IMR-90 (cell line): ENCODE measurements around the gene ADAMTS12. TPM values are rescaled to one million over a fixed set of nuclear protein-coding genes. Genes with fewer than 3 reads are reported as not detected.

Experiments used
- ATAC-seq: fragments of 200-7000 bp; cut with Tn5 transposase; 2 replicates; pipeline ENCODE4 v1.9.1; 2020; ENCODE audit warnings: low read depth, mild to moderate bottlenecking, moderate library complexity
- BruUV-seq: library from RNA; stranded (reverse); fragments of 400-500 nt; replicated peaks from 2 replicates; lab custom pipeline; 2021; lab: Mats Ljungman, UMichigan
- CTCF ChIA-PET: fragments of 300-600 bp; formaldehyde crosslinking; extraction: SDS; loops from one replicate; lab custom pipeline; 2021; ENCODE audit warnings: antibody characterized with exemption; lab: Yijun Ruan, JAX
- POLR2A ChIA-PET: fragments of 300-600 bp; sonication (Branson Sonifier 250); formaldehyde crosslinking; loops from one replicate; lab custom pipeline; 2022; ENCODE audit warnings: antibody characterized with exemption; ENCODE audit not compliant: unreplicated experiment; lab: Charles Lee
- DNase-seq: peaks from one replicate; pipeline ENCODE4 v3.0.0; 2013
- H2AFZ ChIP-seq: replicated peaks from 2 replicates; pipeline ENCODE3; 2013; ENCODE audit warnings: low read length, mild to moderate bottlenecking; ENCODE audit not compliant: poor library complexity
- H2AK5ac ChIP-seq: 2 replicates; pipeline ENCODE4 v1.6.1; 2013; ENCODE audit warnings: low read depth, low read length, inconsistent platforms
- H2AK9ac ChIP-seq: replicated peaks from 2 replicates; pipeline ENCODE3; 2013; ENCODE audit warnings: mild to moderate bottlenecking, low read depth, low read length, moderate library complexity; ENCODE audit not compliant: poor library complexity
- H2BK120ac ChIP-seq: 2 replicates; pipeline ENCODE4 v1.6.1; 2013; ENCODE audit warnings: low read depth, low read length, inconsistent platforms
- H2BK15ac ChIP-seq: 3 replicates; pipeline ENCODE4 v1.6.1; 2013; ENCODE audit warnings: low read depth, low read length, inconsistent platforms
- H2BK20ac ChIP-seq: 2 replicates; pipeline ENCODE4 v1.6.1; 2013; ENCODE audit warnings: low read depth, mild to moderate bottlenecking, inconsistent platforms, low read length, moderate library complexity
- H2BK5ac ChIP-seq: 2 replicates; pipeline ENCODE4 v1.6.1; 2013; ENCODE audit warnings: mild to moderate bottlenecking, low read depth, low read length, inconsistent platforms; ENCODE audit not compliant: poor library complexity, severe bottlenecking
- H3K14ac ChIP-seq: replicated peaks from 2 replicates; pipeline ENCODE4 v1.6.1; 2013; ENCODE audit warnings: low read depth, low read length, inconsistent platforms
- H3K18ac ChIP-seq: 2 replicates; pipeline ENCODE4 v1.6.1; 2013; ENCODE audit warnings: low read depth, low read length, control low read depth
- H3K23ac ChIP-seq: 2 replicates; pipeline ENCODE4 v1.6.1; 2013; ENCODE audit warnings: low read depth, low read length, inconsistent platforms
- H3K27ac ChIP-seq: 2 replicates; pipeline ENCODE4 v1.5.1; 2013; ENCODE audit warnings: mild to moderate bottlenecking, control low read depth, low read length; ENCODE audit not compliant: insufficient read depth
- H3K27me3 ChIP-seq: 2 replicates; pipeline ENCODE4 v1.6.1; 2013; ENCODE audit warnings: low read length; ENCODE audit not compliant: control insufficient read depth, insufficient read depth
- H3K36me3 ChIP-seq: 2 replicates; pipeline ENCODE4 v1.6.1; 2013; ENCODE audit warnings: low read length, mixed read lengths; ENCODE audit not compliant: control insufficient read depth, insufficient read depth
- H3K4ac ChIP-seq: 2 replicates; pipeline ENCODE4 v1.6.1; 2013; ENCODE audit warnings: low read depth, low read length, inconsistent platforms
- H3K4me1 ChIP-seq: 2 replicates; pipeline ENCODE4 v1.6.1; 2013; ENCODE audit warnings: low read length, mixed read lengths; ENCODE audit not compliant: control insufficient read depth, insufficient read depth
- H3K4me2 ChIP-seq: 2 replicates; pipeline ENCODE4 v1.6.1; 2013; ENCODE audit warnings: low read depth, mild to moderate bottlenecking, control low read depth, low read length, moderate library complexity
- H3K4me3 ChIP-seq: 2 replicates; pipeline ENCODE4 v1.5.1; 2013; ENCODE audit warnings: low read depth, mild to moderate bottlenecking, control low read depth, low read length, moderate library complexity; ENCODE audit not compliant: insufficient read depth
- H3K56ac ChIP-seq: 2 replicates; pipeline ENCODE4 v1.6.1; 2013; ENCODE audit warnings: low read length, inconsistent platforms; ENCODE audit not compliant: insufficient read depth; ENCODE audit errors: extremely low read depth
- H3K79me1 ChIP-seq, 2 experiments: 2 replicates each; pipeline ENCODE4 v1.6.1; 2013; ENCODE audit warnings: low read length in 2 of 2, inconsistent platforms in 1 of 2, low read depth in 1 of 2
- H3K9ac ChIP-seq: 2 replicates; pipeline ENCODE4 v1.6.1; 2013; ENCODE audit warnings: low read depth, low read length, control low read depth
- H3K9me1 ChIP-seq: 2 replicates; pipeline ENCODE4 v1.6.1; 2013; ENCODE audit warnings: low read length, inconsistent platforms; ENCODE audit not compliant: insufficient read depth
- H3K9me3 ChIP-seq: 2 replicates; pipeline ENCODE4 v1.6.1; 2013; ENCODE audit warnings: low read length; ENCODE audit not compliant: control insufficient read depth, insufficient read depth
- H4K20me1 ChIP-seq: 2 replicates; pipeline ENCODE4 v1.6.1; 2013; ENCODE audit warnings: low read length, inconsistent platforms; ENCODE audit not compliant: insufficient read depth
- H4K5ac ChIP-seq: 2 replicates; pipeline ENCODE4 v1.6.1; 2013; ENCODE audit warnings: mild to moderate bottlenecking, low read depth, low read length, control low read depth
- H4K8ac ChIP-seq, 2 experiments: 2 replicates each; pipeline ENCODE4 v1.6.1; 2013; ENCODE audit warnings: low read depth in 2 of 2, low read length in 2 of 2, control low read depth in 1 of 2, inconsistent platforms in 1 of 2
- H4K91ac ChIP-seq: 2 replicates; pipeline ENCODE4 v1.6.1; 2013; ENCODE audit warnings: low read depth, low read length, inconsistent platforms; ENCODE audit not compliant: insufficient read depth
- RFX5 ChIP-seq: IDR thresholded peaks from 2 replicates; pipeline ENCODE4 v1.8.0; 2012; ENCODE audit warnings: low read depth, mild to moderate bottlenecking, low read length, moderate library complexity
- WGBS, 2 experiments: methylation state at CpG; one replicate each; pipeline versions ENCODE4 v1.1.5 to v1.1.7; 2013; ENCODE audit warnings: missing lambda C conversion rate in 2 of 2; ENCODE audit not compliant: insufficient read length in 1 of 2; ENCODE audit errors: extremely low coverage in 2 of 2; 5-methylcytosine and 5-hydroxymethylcytosine counted together
- dilution Hi-C: fragments of 300-500 bp; cut with HindIII; formaldehyde crosslinking; loops from one replicate; pipeline ENCODE4 v1.14.3; 2018; ENCODE audit warnings: low sequenced_read_pairs; ENCODE audit not compliant: unreplicated experiment
- in situ Hi-C: fragments of 300-500 bp; cut with MboI; formaldehyde crosslinking; loops from 3 replicates; pipeline ENCODE4 v1.14.3; 2019; ENCODE audit warnings: low sequenced_read_pairs, inconsistent platforms, mixed read lengths
- intact Hi-C: fragments of 100-400 bp; cut with micrococcal nuclease; formaldehyde crosslinking; loops from 2 replicates; pipeline ENCODE4 v1.10.0; 2022
- polyA plus RNA-seq, 3 experiments: library from polyadenylated mRNA; depleted of rRNA; stranded (reverse); fragments of >200 nt; gene quantifications; 2 replicates each; pipeline ENCODE4 v1.2.3, GENCODE V29; 2012; ENCODE audit warnings: low replicate concordance in 1 of 3
- total RNA-seq: library from RNA; depleted of rRNA; stranded (reverse); fragments of >200 nt; gene quantifications from 2 replicates; pipeline ENCODE4 v1.2.3, GENCODE V29; 2012

Gene ADAMTS12
- total and polyA plus RNA-seq, 2 of the 4 experiments (the other 2 are of a cell fraction) = 27.3 to 51.3 TPM

DNA sequence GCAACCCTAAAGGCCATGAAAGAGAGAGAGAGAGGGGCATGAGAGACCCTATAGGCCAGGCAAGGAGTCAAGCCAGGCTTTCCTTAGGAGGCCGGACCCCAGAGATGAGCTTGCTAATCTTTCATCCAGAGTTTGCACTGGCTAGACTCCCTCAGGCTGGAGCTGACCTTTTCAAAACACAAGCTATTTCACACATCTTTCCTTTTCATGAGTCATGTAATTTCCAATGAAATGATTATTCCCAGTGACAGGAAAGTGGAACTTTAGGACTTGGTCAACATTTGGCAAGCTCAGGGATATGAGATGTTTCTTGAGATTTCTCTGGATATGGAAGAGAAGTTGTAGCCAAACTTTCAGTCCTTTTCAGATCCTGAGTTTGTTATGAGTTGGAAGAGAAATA is 333.3 kb downstream of the ADAMTS12 start:
- Histone ChIP-seq H3K9me3 (no peaks in the 10 kb centered on the region), H4K8ac (no peak overlapping the region), H2BK15ac (no peak overlapping the region), H3K18ac (no peak overlapping the region), H4K5ac (no peak overlapping the region), H4K91ac (no peak overlapping the region), H3K9ac (no peak overlapping the region), H3K4me1 (peaks cover 4% of the 10 kb centered on the region; the same call in 1 of the 2 replicates), H4K20me1 (no peaks in the 10 kb centered on the region), H2AK9ac (no peak overlapping the region), H3K9me1 (0 out of 2 replicates have a peak, but pooled peaks cover 3% of the 10 kb centered on the region), H3K56ac (no peak overlapping the region), H2BK5ac (no peak overlapping the region), H3K4ac (no peak overlapping the region), H3K27ac (no peak overlapping the region), H2AFZ (no peak overlapping the region), H2BK120ac (no peak overlapping the region), H3K23ac (no peak overlapping the region; the same call in 1 of the 2 replicates), H2BK20ac (no peak overlapping the region), H3K79me1 (no peaks in the 10 kb centered on the region), H3K14ac (no peak overlapping the region), H3K27me3 (no peaks in the 10 kb centered on the region), H2AK5ac (no peak overlapping the region), H3K4me3 (no peak overlapping the region), H3K36me3 (peaks cover 2% of the 10 kb centered on the region; the same call in 1 of the 2 replicates), H3K4me2 (no peak overlapping the region)
- ATAC-seq = no peak
- dilution Hi-C loops (no loop called here), in situ Hi-C loops (no loop called here), intact Hi-C loops (no loop called here)
- POLR2A ChIA-PET = no interaction called here
- no peak for TF ChIP-seq RFX5
- WGBS, 2 experiments = no CpG with 5 or more reads among the region's 1 CpG
- no TSS peak for BruUV-seq
- DNase-seq = no peak
- CTCF ChIA-PET = interaction anchor here (1.0 kb wide), 1 partner anchor 37 kb away, joined by 5 read pairs; no protein-coding TSS in a partner anchor
